ENCODE data around the gene MYBPC1.

The MYBPC1 gene

DNA sequence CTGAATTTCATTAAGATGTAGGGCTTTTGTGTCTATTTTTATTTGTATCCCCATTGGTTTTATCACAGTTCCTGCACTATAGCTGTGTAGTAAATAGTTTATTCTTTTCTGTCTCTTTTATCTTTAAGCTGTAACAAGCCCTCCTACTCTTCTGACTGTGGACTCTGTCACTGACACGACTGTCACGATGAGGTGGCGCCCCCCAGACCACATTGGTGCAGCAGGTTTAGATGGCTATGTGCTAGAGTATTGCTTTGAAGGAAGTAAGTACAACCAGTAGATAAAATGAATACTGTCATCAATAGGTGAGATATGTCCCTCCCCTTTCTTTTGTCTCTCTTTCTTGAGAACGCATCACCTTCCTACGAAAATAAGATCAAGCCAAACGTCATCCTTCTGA is 68.5 kb downstream of the MYBPC1 start:
- no peak for DNase-seq (ENCODE audit: low read depth in 2 of 2)
- TF ChIP-seq, protein P1, sequence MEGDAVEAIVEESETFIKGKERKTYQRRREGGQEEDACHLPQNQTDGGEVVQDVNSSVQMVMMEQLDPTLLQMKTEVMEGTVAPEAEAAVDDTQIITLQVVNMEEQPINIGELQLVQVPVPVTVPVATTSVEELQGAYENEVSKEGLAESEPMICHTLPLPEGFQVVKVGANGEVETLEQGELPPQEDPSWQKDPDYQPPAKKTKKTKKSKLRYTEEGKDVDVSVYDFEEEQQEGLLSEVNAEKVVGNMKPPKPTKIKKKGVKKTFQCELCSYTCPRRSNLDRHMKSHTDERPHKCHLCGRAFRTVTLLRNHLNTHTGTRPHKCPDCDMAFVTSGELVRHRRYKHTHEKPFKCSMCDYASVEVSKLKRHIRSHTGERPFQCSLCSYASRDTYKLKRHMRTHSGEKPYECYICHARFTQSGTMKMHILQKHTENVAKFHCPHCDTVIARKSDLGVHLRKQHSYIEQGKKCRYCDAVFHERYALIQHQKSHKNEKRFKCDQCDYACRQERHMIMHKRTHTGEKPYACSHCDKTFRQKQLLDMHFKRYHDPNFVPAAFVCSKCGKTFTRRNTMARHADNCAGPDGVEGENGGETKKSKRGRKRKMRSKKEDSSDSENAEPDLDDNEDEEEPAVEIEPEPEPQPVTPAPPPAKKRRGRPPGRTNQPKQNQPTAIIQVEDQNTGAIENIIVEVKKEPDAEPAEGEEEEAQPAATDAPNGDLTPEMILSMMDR (IDR thresholded peaks at IDR 0.05; ENCODE audit: low read depth, low read length): no peak
- no peak overlapping the region for H3K4me3 ChIP-seq (replicated peaks in 1 of 2; ENCODE audit: low read depth in 2 of 2, low read length in 2 of 2)

DNA sequence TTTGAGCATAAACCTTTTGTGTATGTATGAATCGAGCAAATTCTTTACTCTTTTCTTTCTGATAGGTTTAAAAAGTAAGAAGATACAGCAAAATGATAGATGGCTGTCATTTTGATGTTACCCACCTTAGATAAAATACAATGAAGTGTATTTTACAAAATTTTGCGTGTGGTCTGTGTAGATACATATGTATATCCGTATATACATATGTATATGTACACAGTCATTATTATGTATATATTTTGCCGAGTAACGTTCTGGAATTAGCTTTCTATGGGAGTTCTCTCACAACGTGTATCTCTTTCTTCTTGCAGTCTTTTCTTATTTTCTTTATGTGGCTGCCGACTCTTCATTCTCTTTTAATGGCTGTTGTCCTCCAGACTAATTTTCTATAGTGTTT is 70.2 kb downstream of the MYBPC1 start:
- TF ChIP-seq, protein P1 (IDR thresholded peaks at IDR 0.05; ENCODE audit: low read depth, low read length): no peak
- H3K4me3 ChIP-seq (replicated peaks in 1 of 2; ENCODE audit: low read depth in 2 of 2, low read length in 2 of 2): no peak overlapping the region
- no peak for DNase-seq (ENCODE audit: low read depth in 2 of 2)

DNA sequence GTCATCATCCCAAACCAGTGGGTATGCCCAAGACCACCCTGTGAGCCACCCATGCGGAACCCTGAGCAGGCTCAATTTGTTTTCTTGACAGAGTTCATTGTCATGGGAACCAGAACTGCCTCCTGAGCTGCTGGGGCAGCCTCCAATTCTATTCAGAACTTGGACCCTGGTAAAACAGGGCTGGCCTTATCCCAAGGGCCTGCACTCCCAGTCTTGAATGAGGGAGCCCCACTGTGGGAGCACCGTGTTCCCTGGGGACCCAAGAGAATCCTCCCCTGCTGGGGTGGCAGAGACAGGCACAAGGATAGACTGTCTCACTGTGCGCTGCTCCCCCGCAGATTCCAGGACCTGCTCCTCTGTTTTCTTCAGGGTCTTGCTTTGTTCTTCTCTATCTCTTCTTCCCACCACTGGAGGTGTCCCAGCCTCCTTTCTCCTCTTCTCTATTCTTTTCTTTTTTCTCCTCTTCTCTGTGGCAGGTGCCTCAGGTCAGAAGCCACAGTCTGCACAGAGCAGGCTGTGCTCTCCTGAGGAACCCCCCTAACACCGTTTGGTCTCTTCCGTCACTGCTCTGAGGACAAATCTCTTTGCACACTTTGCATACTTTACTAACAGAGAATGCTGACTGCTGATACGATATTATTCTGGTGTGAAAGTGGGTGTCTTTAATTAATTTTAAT is 71.4 kb downstream of the MYBPC1 start:
- H3K4me3 ChIP-seq (replicated peaks in 1 of 2; ENCODE audit: low read depth in 2 of 2, low read length in 2 of 2): no peak overlapping the region
- no peak for DNase-seq (ENCODE audit: low read depth in 2 of 2)
- TF ChIP-seq, protein P1 (IDR thresholded peaks at IDR 0.05; ENCODE audit: low read depth, low read length): no peak

DNA sequence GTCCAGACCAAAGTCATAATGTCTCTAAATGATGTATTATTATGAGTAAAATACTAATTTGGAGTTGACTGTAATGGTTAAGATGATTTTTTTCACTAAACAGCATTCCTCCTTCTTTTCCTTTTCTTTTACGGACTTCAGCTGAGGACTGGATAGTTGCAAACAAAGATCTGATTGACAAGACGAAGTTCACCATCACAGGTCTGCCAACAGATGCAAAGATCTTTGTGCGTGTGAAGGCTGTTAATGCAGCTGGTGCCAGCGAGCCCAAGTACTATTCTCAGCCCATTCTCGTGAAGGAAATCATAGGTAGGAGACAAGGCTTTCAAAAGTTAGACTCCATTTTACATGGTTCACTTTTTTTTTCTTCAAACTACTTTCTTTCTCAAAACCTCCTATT is 72.8 kb downstream of the MYBPC1 start:
- no peak for DNase-seq (ENCODE audit: low read depth in 2 of 2)
- no peak overlapping the region for H3K4me3 ChIP-seq (replicated peaks in 1 of 2; ENCODE audit: low read depth in 2 of 2, low read length in 2 of 2)
- TF ChIP-seq, protein P1 (IDR thresholded peaks at IDR 0.05; ENCODE audit: low read depth, low read length): no peak

DNA sequence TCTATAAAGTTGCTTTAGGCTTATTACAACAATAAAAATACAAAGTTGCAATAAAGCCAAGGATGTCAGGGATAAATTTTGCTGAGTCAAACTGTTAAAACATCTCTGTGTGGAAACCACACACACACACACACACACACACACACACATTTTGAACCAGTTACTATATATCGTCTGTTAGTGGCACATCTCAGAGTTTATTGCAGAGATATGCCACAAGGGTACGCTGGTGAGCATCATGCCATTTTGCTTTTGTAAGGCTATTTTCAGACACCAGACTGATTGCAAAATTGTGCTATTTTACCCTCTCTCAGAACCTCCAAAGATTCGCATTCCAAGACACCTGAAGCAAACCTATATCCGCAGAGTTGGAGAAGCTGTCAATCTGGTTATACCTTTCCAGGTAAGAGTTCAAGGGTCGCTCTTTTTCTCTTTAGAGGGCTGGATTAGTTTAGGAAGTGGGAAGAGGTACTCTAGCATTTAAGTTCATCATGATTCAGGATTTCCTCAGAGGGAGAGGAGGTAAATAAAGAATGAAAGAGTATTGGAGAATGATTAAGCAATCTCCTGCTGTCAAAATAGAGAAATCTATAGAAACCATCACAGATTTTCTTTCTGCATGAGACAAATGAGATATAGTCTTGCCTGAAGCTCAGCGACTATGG is 75.4 kb downstream of the MYBPC1 start:
- TF ChIP-seq, protein P1 (IDR thresholded peaks at IDR 0.05; ENCODE audit: low read depth, low read length): peak; percentile 58
- DNase-seq (ENCODE audit: low read depth in 2 of 2): peak; percentile 66 to 69
- no peak overlapping the region for H3K4me3 ChIP-seq (replicated peaks in 1 of 2; ENCODE audit: low read depth in 2 of 2, low read length in 2 of 2)

DNA sequence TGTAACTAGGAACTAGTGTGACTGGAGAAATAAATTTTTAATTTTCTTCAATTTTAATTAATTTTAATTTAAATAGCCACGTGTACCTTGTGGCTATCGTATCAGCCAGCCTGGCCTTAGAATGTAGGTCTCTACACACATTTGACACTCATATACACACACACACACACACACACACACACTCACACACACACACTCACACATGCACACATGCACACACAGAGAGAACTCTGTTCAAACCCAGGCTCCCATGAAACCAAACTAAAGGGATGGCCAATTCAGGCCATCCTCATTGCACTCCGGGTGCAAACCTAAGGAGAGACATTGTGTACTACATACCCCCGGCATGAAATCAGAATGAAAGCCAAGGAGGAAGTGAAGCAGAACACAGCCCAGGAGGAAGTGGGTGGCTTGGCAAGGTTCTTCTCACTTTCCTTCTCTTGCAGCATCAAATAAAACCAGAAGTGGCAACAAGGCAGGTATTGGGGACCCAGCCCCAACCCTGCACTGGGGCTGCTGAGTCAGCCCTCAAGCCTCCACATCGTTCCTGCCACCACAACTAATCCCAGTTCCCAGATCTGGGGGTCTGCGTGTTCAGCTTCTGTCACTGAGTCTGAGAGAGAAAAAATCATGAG is 76.5 kb downstream of the MYBPC1 start:
- TF ChIP-seq, protein P1 (IDR thresholded peaks at IDR 0.05; ENCODE audit: low read depth, low read length): no peak

More for the DNA sequence above, 76.5 kb downstream of the MYBPC1 start:
- H3K4me3 ChIP-seq (replicated peaks in 1 of 2; ENCODE audit: low read depth in 2 of 2, low read length in 2 of 2): no peak overlapping the region
- no peak for DNase-seq (ENCODE audit: low read depth in 2 of 2)
